ENCODE data around the gene KIF4A.
A peak's percentile ranks its signal among the peaks of the same experiment; 100 is the strongest.

The KIF4A gene

GRCh38 chrX:70402721-70403120 is 112.8 kb downstream of the KIF4A start:
- Histone ChIP-seq H3K9me3 (ENCODE audit: control insufficient read depth, low read length) (no peaks in the 10 kb centered on the region), H3K9ac (ENCODE audit: low read length) (no peak overlapping the region), H3K27me3 (replicated peaks; ENCODE audit: control insufficient read depth, insufficient read depth, low read length) (peaks cover 8% of the 10 kb centered on the region), H3K36me3 (ENCODE audit: control insufficient read depth, insufficient read depth, low read length, severe bottlenecking) (no peaks in the 10 kb centered on the region), H3K4me3 (ENCODE audit: low read length) (no peak overlapping the region), H3K4me1 (ENCODE audit: control insufficient read depth, insufficient read depth, low read length) (peaks cover 3% of the 10 kb centered on the region)
- no peak for DNase-seq (ENCODE audit: low read depth)

GRCh38 chrX:70405003-70405402 is 115.1 kb downstream of the KIF4A start:
- DNase-seq (ENCODE audit: low read depth), result peak; percentile 5
- Histone ChIP-seq H3K36me3 (ENCODE audit: control insufficient read depth, insufficient read depth, low read length, severe bottlenecking) (no peaks in the 10 kb centered on the region), H3K9me3 (ENCODE audit: control insufficient read depth, low read length) (no peaks in the 10 kb centered on the region), H3K27me3 (replicated peaks; ENCODE audit: control insufficient read depth, insufficient read depth, low read length) (peaks cover 11% of the 10 kb centered on the region), H3K9ac (ENCODE audit: low read length) (no peak overlapping the region), H3K4me3 (ENCODE audit: low read length) (no peak overlapping the region), H3K4me1 (ENCODE audit: control insufficient read depth, insufficient read depth, low read length) (no peaks in the 10 kb centered on the region)

- Histone ChIP-seq H3K4me1 (ENCODE audit: control insufficient read depth, insufficient read depth, low read length) (no peaks in the 10 kb centered on the region), H3K36me3 (ENCODE audit: control insufficient read depth, insufficient read depth, low read length, severe bottlenecking) (no peaks in the 10 kb centered on the region), H3K27me3 (replicated peaks; ENCODE audit: control insufficient read depth, insufficient read depth, low read length) (peaks cover 9% of the 10 kb centered on the region), H3K9me3 (ENCODE audit: control insufficient read depth, low read length) (no peaks in the 10 kb centered on the region), H3K9ac (ENCODE audit: low read length) (no peak overlapping the region), H3K4me3 (ENCODE audit: low read length) (no peak overlapping the region)
- DNase-seq (ENCODE audit: low read depth), result no peak
Measured at GRCh38 chrX:70410921-70411320, 121.0 kb downstream of the KIF4A start.

GRCh38 chrX:70411475-70411874 is 121.6 kb downstream of the KIF4A start:
- no peak overlapping the region for H3K4me3 ChIP-seq (ENCODE audit: low read length)
- H3K36me3 ChIP-seq (ENCODE audit: control insufficient read depth, insufficient read depth, low read length, severe bottlenecking), result no peaks in the 10 kb centered on the region
- H3K9ac ChIP-seq (ENCODE audit: low read length), result no peak overlapping the region
- H3K4me1 ChIP-seq (ENCODE audit: control insufficient read depth, insufficient read depth, low read length), result no peaks in the 10 kb centered on the region
- peaks cover 9% of the 10 kb centered on the region for H3K27me3 ChIP-seq (replicated peaks; ENCODE audit: control insufficient read depth, insufficient read depth, low read length)
- H3K9me3 ChIP-seq (ENCODE audit: control insufficient read depth, low read length), result no peaks in the 10 kb centered on the region
- DNase-seq (ENCODE audit: low read depth), result no peak

GRCh38 chrX:70421618-70422017 is 131.7 kb downstream of the KIF4A start:
- DNase-seq (ENCODE audit: low read depth), result no peak
- Histone ChIP-seq H3K9ac (ENCODE audit: low read length) (no peak overlapping the region), H3K9me3 (ENCODE audit: control insufficient read depth, low read length) (no peaks in the 10 kb centered on the region), H3K4me1 (ENCODE audit: control insufficient read depth, insufficient read depth, low read length) (no peaks in the 10 kb centered on the region), H3K4me3 (ENCODE audit: low read length) (no peak overlapping the region), H3K36me3 (ENCODE audit: control insufficient read depth, insufficient read depth, low read length, severe bottlenecking) (no peaks in the 10 kb centered on the region), H3K27me3 (replicated peaks; ENCODE audit: control insufficient read depth, insufficient read depth, low read length) (peaks cover 38% of the 10 kb centered on the region)

GRCh38 chrX:70422851-70423341 is 133.0 kb downstream of the KIF4A start, which contains the start of gene GDPD2:
Gene GDPD2 (plus strand): TSS chrX:70423314. CDS start chrX:70424985, 1,671 bp downstream.
- Histone ChIP-seq H3K9ac (ENCODE audit: low read length) (no peak within 1 kb of the TSS), H3K27me3 (replicated peaks; ENCODE audit: control insufficient read depth, insufficient read depth, low read length) (peaks cover 48% of the 10 kb centered on the region), H3K36me3 (ENCODE audit: control insufficient read depth, insufficient read depth, low read length, severe bottlenecking) (no peaks in the 10 kb centered on the region), H3K4me3 (ENCODE audit: low read length) (no peak within 1 kb of the TSS), H3K4me1 (ENCODE audit: control insufficient read depth, insufficient read depth, low read length) (no peaks in the 10 kb centered on the region), H3K9me3 (ENCODE audit: control insufficient read depth, low read length) (no peaks in the 10 kb centered on the region)
- no peak for DNase-seq (ENCODE audit: low read depth)

- H3K27me3 ChIP-seq (replicated peaks; ENCODE audit: control insufficient read depth, insufficient read depth, low read length), result peaks cover 50% of the 10 kb centered on the region
- no peaks in the 10 kb centered on the region for H3K4me1 ChIP-seq (ENCODE audit: control insufficient read depth, insufficient read depth, low read length)
- DNase-seq (ENCODE audit: low read depth), result no peak
- H3K9ac ChIP-seq (ENCODE audit: low read length), result no peak overlapping the region
- no peaks in the 10 kb centered on the region for H3K36me3 ChIP-seq (ENCODE audit: control insufficient read depth, insufficient read depth, low read length, severe bottlenecking)
- H3K9me3 ChIP-seq (ENCODE audit: control insufficient read depth, low read length), result no peaks in the 10 kb centered on the region
- no peak overlapping the region for H3K4me3 ChIP-seq (ENCODE audit: low read length)
Measured at GRCh38 chrX:70423936-70424675, 134.2 kb downstream of the KIF4A start.

GRCh38 chrX:70424801-70425200 is 134.9 kb downstream of the KIF4A start:
- Histone ChIP-seq H3K36me3 (ENCODE audit: control insufficient read depth, insufficient read depth, low read length, severe bottlenecking) (no peaks in the 10 kb centered on the region), H3K4me3 (ENCODE audit: low read length) (no peak overlapping the region), H3K9me3 (ENCODE audit: control insufficient read depth, low read length) (no peaks in the 10 kb centered on the region), H3K27me3 (replicated peaks; ENCODE audit: control insufficient read depth, insufficient read depth, low read length) (peaks cover 44% of the 10 kb centered on the region), H3K4me1 (ENCODE audit: control insufficient read depth, insufficient read depth, low read length) (no peaks in the 10 kb centered on the region), H3K9ac (ENCODE audit: low read length) (no peak overlapping the region)
- no peak for DNase-seq (ENCODE audit: low read depth)

- H3K36me3 ChIP-seq (ENCODE audit: control insufficient read depth, insufficient read depth, low read length, severe bottlenecking), result no peaks in the 10 kb centered on the region
- no peak overlapping the region for H3K4me3 ChIP-seq (ENCODE audit: low read length)
- no peaks in the 10 kb centered on the region for H3K9me3 ChIP-seq (ENCODE audit: control insufficient read depth, low read length)
- no peak for DNase-seq (ENCODE audit: low read depth)
- H3K4me1 ChIP-seq (ENCODE audit: control insufficient read depth, insufficient read depth, low read length), result no peaks in the 10 kb centered on the region
- H3K27me3 ChIP-seq (replicated peaks; ENCODE audit: control insufficient read depth, insufficient read depth, low read length), result peaks cover 35% of the 10 kb centered on the region
- no peak overlapping the region for H3K9ac ChIP-seq (ENCODE audit: low read length)
Measured at GRCh38 chrX:70426286-70427278, 136.7 kb downstream of the KIF4A start.

GRCh38 chrX:70427365-70427764 is 137.5 kb downstream of the KIF4A start:
- Histone ChIP-seq H3K4me3 (ENCODE audit: low read length) (no peak overlapping the region), H3K4me1 (ENCODE audit: control insufficient read depth, insufficient read depth, low read length) (no peaks in the 10 kb centered on the region), H3K9ac (ENCODE audit: low read length) (no peak overlapping the region), H3K27me3 (replicated peaks; ENCODE audit: control insufficient read depth, insufficient read depth, low read length) (peaks cover 35% of the 10 kb centered on the region), H3K36me3 (ENCODE audit: control insufficient read depth, insufficient read depth, low read length, severe bottlenecking) (no peaks in the 10 kb centered on the region), H3K9me3 (ENCODE audit: control insufficient read depth, low read length) (no peaks in the 10 kb centered on the region)
- no peak for DNase-seq (ENCODE audit: low read depth)

GRCh38 chrX:70429759-70430158 is 139.9 kb downstream of the KIF4A start:
- Histone ChIP-seq H3K27me3 (replicated peaks; ENCODE audit: control insufficient read depth, insufficient read depth, low read length) (peaks cover 22% of the 10 kb centered on the region), H3K9me3 (ENCODE audit: control insufficient read depth, low read length) (no peaks in the 10 kb centered on the region)
- no peak for DNase-seq (ENCODE audit: low read depth)

More at GRCh38 chrX:70429759-70430158, 139.9 kb downstream of the KIF4A start:
- Histone ChIP-seq H3K9ac (ENCODE audit: low read length) (no peak overlapping the region), H3K4me1 (ENCODE audit: control insufficient read depth, insufficient read depth, low read length) (no peaks in the 10 kb centered on the region), H3K36me3 (ENCODE audit: control insufficient read depth, insufficient read depth, low read length, severe bottlenecking) (no peaks in the 10 kb centered on the region), H3K4me3 (ENCODE audit: low read length) (no peak overlapping the region)
